Heart right ventricle (tissue), 16 donors: ENCODE data around the gene UBP1. TPM values are rescaled to one million over a fixed set of nuclear protein-coding genes. Genes with fewer than 3 reads are reported as not detected.

ENCODE experiments used
- ATAC-seq, 8 donors: fragments of 200-7000 bp; cut with Tn5 transposase; one replicate each; pipeline ENCODE4 v1.9.1; 2020; ENCODE audit warnings: mild to moderate bottlenecking in 8 of 8, moderate library complexity in 8 of 8, moderate number of reproducible peaks in 1 of 8
- DNase-seq, 2 donors: peaks; one replicate each; pipeline ENCODE4 v3.0.0-alpha.2; 2020
- H3K27ac ChIP-seq, 10 donors: fragments of 200-600 bp; sonication (generic) in 2 of 10; one replicate each; pipeline versions ENCODE4 v1.5.0 to v1.8.0; 2020 to 2022; ENCODE audit warnings: mild to moderate bottlenecking in 3 of 10
- H3K27me3 ChIP-seq, 7 donors: fragments of 200-600 bp; one replicate each; pipeline ENCODE4 v1.8.0; 2021 to 2022; ENCODE audit warnings: mild to moderate bottlenecking in 2 of 7
- H3K36me3 ChIP-seq, 9 donors: fragments of 200-600 bp; sonication (generic) in 1 of 9; one replicate each; pipeline versions ENCODE4 v1.5.0 to v1.8.0; 2020 to 2022; ENCODE audit warnings: mild to moderate bottlenecking in 2 of 9
- H3K4me1 ChIP-seq, 9 donors: fragments of 200-600 bp; sonication (generic) in 1 of 9; one replicate each; pipeline versions ENCODE4 v1.5.0 to v1.8.0; 2020 to 2022; ENCODE audit warnings: mild to moderate bottlenecking in 4 of 9
- H3K4me3 ChIP-seq, 10 donors: fragments of 200-600 bp; sonication (generic) in 2 of 10; one replicate each; pipeline versions ENCODE4 v1.5.0 to v1.8.0; 2020 to 2022; ENCODE audit warnings: mild to moderate bottlenecking in 7 of 10, moderate library complexity in 2 of 10
- H3K9me3 ChIP-seq, 11 donors: fragments of 200-600 bp in 10 of 11; sonication (generic) in 2 of 11; one replicate each; pipeline versions ENCODE4 v1.5.0 to v1.8.0; 2013 to 2022; ENCODE audit warnings: mild to moderate bottlenecking in 2 of 11, control low read depth in 1 of 11, moderate library complexity in 1 of 11
- CTCF ChIP-seq, 9 donors: fragments of 200-600 bp; sonication (generic) in 2 of 9; IDR thresholded peaks; one replicate each; pipeline versions ENCODE4 v1.5.0 to v1.8.0; 2021 to 2022; ENCODE audit warnings: antibody characterized with exemption in 9 of 9, mild to moderate bottlenecking in 5 of 9, moderate library complexity in 1 of 9
- WGBS, 2 donors: extraction: QIAGEN DNeasy Blood & Tissue Kit; methylation state at CpG; one replicate each; pipeline ENCODE4 v1.1.7; 2013; ENCODE audit warnings: inconsistent platforms in 1 of 2; 5-methylcytosine and 5-hydroxymethylcytosine counted together
- intact Hi-C, 10 donors: fragments of 100-400 bp; cut with DNase I; formaldehyde crosslinking; loops; one replicate each; pipeline versions ENCODE4 v1.11.1 to v1.14.2; 2022
- polyA plus RNA-seq, 2 donors: library from polyadenylated mRNA; stranded (reverse); fragments of 200-250 nt; gene quantifications; one replicate each; pipeline ENCODE4 v1.2.3, GENCODE V29; 2013
- total RNA-seq, 10 donors: library from RNA; stranded (reverse); fragmentation: NEBNext Ultra II Directional in 3 of 10; extraction: Animal tissue kit (Norgen Biotek cat#: 25700) in 3 of 10; gene quantifications; one replicate each; pipeline versions ENCODE4 v1.2.1 to v1.2.4, GENCODE V29; 2021 to 2023
- donor health status: Arrhythmogenic right ventricular cardiomyopathy.
- donor health status: ischemic (EF 13 %, LVEDD 7.1; RV severe dilation, severe dysfunction).
- donor health status: healthy with polysubstance abuse.
- donor health status: DM: no; HTN: yes; CAD: no.
- donor health status: DM: no; HTN: no; CAD: no.
- donor health status: ischemic (EF 25% LVEDD 6.9; RV normal size, moderate dysfunction).
- donor health status: ischemic (EF 25% LVEDD 5.7; RV mildly dilated, moderate dysfunction).
- donor health status: healthy.
- donor health status: DM: yes; HTN: yes; CAD: no.
- donor health status: Ischemic cardiomyopathy.
- donor health status: ischemic (EF 35%, LVEDD 5.7; RV mildly dilated, moderate dysfunction).
- donor health status: nonischemic (EF 11% LVEDD 7.7; RV severe dilation, severe dysfunction).
- donor health status: DM: yes; HTN: yes; CAD: no.
- donor health status: PGD.
- donor health status: ischemic (EF 29% LVEDD 5.4; RV normal size, mild dysfunction).
- donor health status: nonischemic (EF 23%, LVEDD 6.1; RV moderate dilation, normal function).

Gene UBP1
- total and polyA plus RNA-seq, 12 donors: 18.0 to 51.7 (median 40.0) TPM

- peak in 7 of 8 donors; percentile 0 to 48 (median 15) for ATAC-seq
- Histone ChIP-seq H3K9me3 (no peaks in the 10 kb centered on the region), H3K36me3 (no peaks in the 10 kb centered on the region), H3K4me3 (peak overlapping the region; percentile 71 to 89 (median 85)), H3K27ac (peak overlapping the region; percentile 78 to 99 (median 95)), H3K27me3 (no peaks in the 10 kb centered on the region), H3K4me1 (peaks cover 2 to 55% (median 48%) of the 10 kb centered on the region in 9 donors)
- peak in 7 of 9 donors; percentile 6 to 47 (median 33) for TF ChIP-seq CTCF (IDR thresholded peaks at IDR 0.05)
- WGBS, 2 donors: 0% methylated on average over 59 to 93 of the region's 93 CpGs
- intact Hi-C loops: loop anchor here in 3 of 10 donors (5.0 to 10.0 kb wide), 3 partner anchors 95 to 325 kb away; partner anchors contain the start of genes CLASP2 (in 2 of the 3) and CRTAP (in 1 of the 3)
- DNase-seq: peak; percentile 36 to 59
Observed at GRCh38 chr3:33439546-33440327, 468 bp downstream of the UBP1 start.

- no peak for ATAC-seq
- Histone ChIP-seq H3K4me3 (peak overlapping the region; percentile 71 to 89 (median 85)), H3K4me1 (peaks cover 2 to 60% (median 52%) of the 10 kb centered on the region in 9 donors), H3K27me3 (no peaks in the 10 kb centered on the region), H3K9me3 (no peaks in the 10 kb centered on the region), H3K27ac (peak overlapping the region; percentile 78 to 99 (median 95)), H3K36me3 (no peaks in the 10 kb centered on the region)
- WGBS, 2 donors: 3% methylated on average over 12 of the region's 12 CpGs
- no peak for DNase-seq
- intact Hi-C loops: no loop called here
- no peak for TF ChIP-seq CTCF (IDR thresholded peaks at IDR 0.05)
Observed at GRCh38 chr3:33438881-33439545, 1.2 kb downstream of the UBP1 start.

- intact Hi-C loops: no loop called here
- H3K36me3 ChIP-seq: no peaks in the 10 kb centered on the region
- WGBS, 2 donors: 4 to 9% methylated on average over 4 of the region's 4 CpGs
- H3K27me3 ChIP-seq: no peaks in the 10 kb centered on the region
- peaks cover 2 to 66% (median 55%) of the 10 kb centered on the region in 9 donors for H3K4me1 ChIP-seq
- H3K9me3 ChIP-seq: no peaks in the 10 kb centered on the region
- DNase-seq (no peak), ATAC-seq (no peak)
- H3K4me3 ChIP-seq: peak overlapping the region in 8 of 10 donors; percentile 71 to 89 (median 87)
- TF ChIP-seq CTCF (IDR thresholded peaks at IDR 0.05): no peak
- H3K27ac ChIP-seq: peak overlapping the region in 9 of 10 donors; percentile 17 to 97 (median 95)
Observed at GRCh38 chr3:33438284-33438668, 1.9 kb downstream of the UBP1 start.

GRCh38 chr3:33437556-33438283 lies 2.5 kb downstream of the UBP1 start:
- Histone ChIP-seq H3K27me3 (no peaks in the 10 kb centered on the region), H3K9me3 (no peaks in the 10 kb centered on the region), H3K4me3 (peak overlapping the region in 8 of 10 donors; percentile 71 to 89 (median 87)), H3K4me1 (peaks cover 2 to 71% (median 55%) of the 10 kb centered on the region in 9 donors), H3K27ac (peak overlapping the region in 9 of 10 donors; percentile 17 to 97 (median 95)), H3K36me3 (no peaks in the 10 kb centered on the region)
- no peak for ATAC-seq
- TF ChIP-seq CTCF (IDR thresholded peaks at IDR 0.05): no peak
- intact Hi-C loops: no loop called here
- WGBS, 2 donors: 39 to 41% methylated on average over 3 of the region's 3 CpGs
- DNase-seq: peak in 1 of 2 donors; percentile 24
